ENCODE measurements around the gene BRSK2.

The BRSK2 gene

GRCh38 chr11:1493650-1494244 is 104.0 kb downstream of the BRSK2 start:
- H3K4me3 ChIP-seq (ENCODE audit: low read depth, low read length), result no peak overlapping the region

GRCh38 chr11:1494650-1495049 is 104.9 kb downstream of the BRSK2 start:
- H3K4me3 ChIP-seq (ENCODE audit: low read depth, low read length), result no peak overlapping the region

- no peak overlapping the region for H3K4me3 ChIP-seq (ENCODE audit: low read depth, low read length)
Measured at GRCh38 chr11:1496091-1496760, 106.5 kb downstream of the BRSK2 start.

GRCh38 chr11:1496761-1497095 is 107.0 kb downstream of the BRSK2 start:
- H3K4me3 ChIP-seq (ENCODE audit: low read depth, low read length), result no peak overlapping the region

GRCh38 chr11:1497600-1497999 is 107.9 kb downstream of the BRSK2 start:
- no peak overlapping the region for H3K4me3 ChIP-seq (ENCODE audit: low read depth, low read length)

GRCh38 chr11:1498262-1498661 is 108.5 kb downstream of the BRSK2 start:
- no peak overlapping the region for H3K4me3 ChIP-seq (ENCODE audit: low read depth, low read length)

- no peak overlapping the region for H3K4me3 ChIP-seq (ENCODE audit: low read depth, low read length)
Measured at GRCh38 chr11:1499261-1499890, 109.6 kb downstream of the BRSK2 start.

GRCh38 chr11:1499899-1500298 is 110.2 kb downstream of the BRSK2 start:
- H3K4me3 ChIP-seq (ENCODE audit: low read depth, low read length), result no peak overlapping the region

GRCh38 chr11:1500466-1501420 is 111.0 kb downstream of the BRSK2 start:
- H3K4me3 ChIP-seq (ENCODE audit: low read depth, low read length), result no peak overlapping the region

- H3K4me3 ChIP-seq (ENCODE audit: low read depth, low read length), result no peak overlapping the region
Measured at GRCh38 chr11:1501421-1502167, 111.9 kb downstream of the BRSK2 start.

GRCh38 chr11:1502168-1502953 is 112.6 kb downstream of the BRSK2 start:
- no peak overlapping the region for H3K4me3 ChIP-seq (ENCODE audit: low read depth, low read length)

GRCh38 chr11:1502954-1503707 is 113.4 kb downstream of the BRSK2 start:
- H3K4me3 ChIP-seq (ENCODE audit: low read depth, low read length), result no peak overlapping the region

GRCh38 chr11:1503708-1504104 is 114.0 kb downstream of the BRSK2 start:
- H3K4me3 ChIP-seq (ENCODE audit: low read depth, low read length), result no peak overlapping the region

GRCh38 chr11:1504138-1504537 is 114.4 kb downstream of the BRSK2 start:
- H3K4me3 ChIP-seq (ENCODE audit: low read depth, low read length), result no peak overlapping the region

GRCh38 chr11:1504581-1505290 is 115.0 kb downstream of the BRSK2 start:
- no peak overlapping the region for H3K4me3 ChIP-seq (ENCODE audit: low read depth, low read length)

- no peak overlapping the region for H3K4me3 ChIP-seq (ENCODE audit: low read depth, low read length)
Measured at GRCh38 chr11:1505480-1505879, 115.7 kb downstream of the BRSK2 start.

GRCh38 chr11:1506981-1507380 is 117.2 kb downstream of the BRSK2 start:
- no peak overlapping the region for H3K4me3 ChIP-seq (ENCODE audit: low read depth, low read length)

- no peak overlapping the region for H3K4me3 ChIP-seq (ENCODE audit: low read depth, low read length)
Measured at GRCh38 chr11:1507381-1508140, 117.8 kb downstream of the BRSK2 start.

Measured in iPS-11a (cell line).